Measurements from ENCODE around the gene CDH13.

- TF ChIP-seq, protein P1, sequence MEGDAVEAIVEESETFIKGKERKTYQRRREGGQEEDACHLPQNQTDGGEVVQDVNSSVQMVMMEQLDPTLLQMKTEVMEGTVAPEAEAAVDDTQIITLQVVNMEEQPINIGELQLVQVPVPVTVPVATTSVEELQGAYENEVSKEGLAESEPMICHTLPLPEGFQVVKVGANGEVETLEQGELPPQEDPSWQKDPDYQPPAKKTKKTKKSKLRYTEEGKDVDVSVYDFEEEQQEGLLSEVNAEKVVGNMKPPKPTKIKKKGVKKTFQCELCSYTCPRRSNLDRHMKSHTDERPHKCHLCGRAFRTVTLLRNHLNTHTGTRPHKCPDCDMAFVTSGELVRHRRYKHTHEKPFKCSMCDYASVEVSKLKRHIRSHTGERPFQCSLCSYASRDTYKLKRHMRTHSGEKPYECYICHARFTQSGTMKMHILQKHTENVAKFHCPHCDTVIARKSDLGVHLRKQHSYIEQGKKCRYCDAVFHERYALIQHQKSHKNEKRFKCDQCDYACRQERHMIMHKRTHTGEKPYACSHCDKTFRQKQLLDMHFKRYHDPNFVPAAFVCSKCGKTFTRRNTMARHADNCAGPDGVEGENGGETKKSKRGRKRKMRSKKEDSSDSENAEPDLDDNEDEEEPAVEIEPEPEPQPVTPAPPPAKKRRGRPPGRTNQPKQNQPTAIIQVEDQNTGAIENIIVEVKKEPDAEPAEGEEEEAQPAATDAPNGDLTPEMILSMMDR (IDR thresholded peaks at IDR 0.05 in 2 of 3, conservative IDR thresholded peaks at IDR 0.05 in 1 of 3; ENCODE audit: control insufficient read depth in 2 of 3, extremely low read depth in 1 of 3, insufficient read depth in 1 of 3, low read depth in 3 of 3, low read length in 3 of 3) = no peak
- TF ChIP-seq SIN3A (IDR thresholded peaks at IDR 0.05; ENCODE audit: low read depth, low read length) (no peak), POLR2A (IDR thresholded peaks at IDR 0.05; ENCODE audit: low read depth, low read length) (no peak), SMARCA5 (IDR thresholded peaks at IDR 0.05) (no peak), ZSCAN29 (IDR thresholded peaks at IDR 0.05) (no peak)
Measured at GRCh38 chr16:83171396-83171795, 544.6 kb downstream of the CDH13 start.
